ENCODE results near the gene MXRA8.
"Not testable (repeated sequence)": the region's sequence is repeated elsewhere in the genome, so short reads cannot be mapped to it uniquely, and the experiment has no call there.

MXRA8 gene

DNA sequence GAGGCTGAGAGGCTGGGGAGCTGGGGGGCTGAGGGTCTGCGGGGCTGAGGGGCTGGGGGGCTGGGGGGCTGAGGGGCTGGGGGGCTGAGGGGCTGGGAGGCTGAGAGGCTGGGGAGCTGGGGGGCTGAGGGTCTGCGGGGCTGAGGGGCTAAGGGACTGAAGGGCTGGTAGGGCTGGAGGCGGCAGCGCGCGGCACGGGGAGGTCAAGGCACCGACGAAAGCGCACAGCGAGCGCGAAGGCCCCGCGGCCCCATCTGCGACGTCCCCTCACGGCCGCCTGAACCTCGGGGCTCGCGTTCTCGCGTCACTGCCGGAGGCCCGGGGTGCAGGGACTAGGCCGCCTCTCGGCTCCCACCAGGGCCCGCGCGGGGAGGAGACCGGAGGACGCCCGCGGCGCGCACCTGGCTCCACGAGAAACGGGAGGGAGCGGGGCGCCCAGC lies 34.3 kb downstream of the MXRA8 start:
- DNase-seq (ENCODE audit: low spot score), result no peak
- FAIRE-seq, result no peak

DNA sequence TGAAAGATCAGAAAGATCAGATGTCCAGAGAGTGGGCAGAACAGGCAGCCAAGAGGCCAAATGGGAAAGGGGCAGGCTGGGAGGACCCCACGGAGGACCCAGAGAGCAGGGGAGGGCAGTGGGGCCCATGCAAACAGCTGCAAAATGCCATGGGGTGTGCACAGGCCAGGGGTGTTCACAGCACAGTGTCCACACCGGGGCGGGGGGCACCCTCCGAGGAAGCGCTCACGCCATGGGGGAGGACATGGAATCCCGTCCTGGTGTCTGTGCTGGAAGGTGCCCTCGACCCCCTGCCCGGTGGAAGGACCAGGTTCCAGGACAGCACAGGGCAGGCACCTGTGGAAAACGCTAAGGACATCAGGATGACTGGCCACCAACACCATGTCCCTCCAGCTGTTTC lies 35.4 kb downstream of the MXRA8 start:
- FAIRE-seq (no peak), DNase-seq (ENCODE audit: low spot score) (no peak)

DNA sequence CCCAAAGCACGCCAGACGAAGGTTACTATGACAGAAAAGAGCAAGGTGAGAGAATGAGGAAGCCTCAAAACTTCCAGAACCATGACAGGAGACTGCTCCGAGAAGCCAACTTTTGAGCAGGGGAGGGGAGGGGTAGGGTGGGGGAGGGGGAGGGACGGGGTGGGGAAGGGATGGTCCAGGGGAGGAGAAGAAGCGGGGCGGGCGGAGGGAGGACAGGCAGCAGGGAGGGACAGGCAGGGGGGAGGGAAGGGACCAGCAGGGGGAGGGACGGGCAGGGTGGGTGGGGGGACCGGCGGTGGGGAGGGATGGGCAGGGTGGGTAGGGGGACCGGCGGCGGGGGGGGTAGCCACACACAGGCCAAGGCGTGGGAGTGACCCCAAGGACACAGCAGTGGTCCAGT lies 35.9 kb downstream of the MXRA8 start:
- no peak for DNase-seq (ENCODE audit: low spot score)
- no peak for FAIRE-seq

DNA sequence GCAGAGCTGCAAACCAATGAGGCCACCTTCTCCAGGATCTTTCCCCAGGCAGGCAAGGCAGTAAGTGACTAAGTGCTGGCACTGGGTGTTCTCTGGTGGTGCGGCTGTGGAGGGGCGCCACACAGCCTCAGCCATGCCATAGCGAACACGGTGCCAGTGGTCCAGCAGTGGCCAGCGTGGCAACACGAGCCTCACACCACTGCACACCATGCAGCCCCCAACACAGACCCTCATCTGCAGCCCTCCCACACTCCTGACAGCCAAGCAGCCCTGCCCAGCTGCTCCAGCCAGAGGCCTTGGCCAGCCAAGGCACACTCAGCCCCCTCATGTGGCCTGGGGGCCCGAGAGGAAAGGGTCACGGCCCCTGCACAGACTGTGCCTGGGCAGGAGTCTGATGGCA lies 36.9 kb downstream of the MXRA8 start:
- no peak for DNase-seq (ENCODE audit: low spot score)
- no peak for FAIRE-seq

DNA sequence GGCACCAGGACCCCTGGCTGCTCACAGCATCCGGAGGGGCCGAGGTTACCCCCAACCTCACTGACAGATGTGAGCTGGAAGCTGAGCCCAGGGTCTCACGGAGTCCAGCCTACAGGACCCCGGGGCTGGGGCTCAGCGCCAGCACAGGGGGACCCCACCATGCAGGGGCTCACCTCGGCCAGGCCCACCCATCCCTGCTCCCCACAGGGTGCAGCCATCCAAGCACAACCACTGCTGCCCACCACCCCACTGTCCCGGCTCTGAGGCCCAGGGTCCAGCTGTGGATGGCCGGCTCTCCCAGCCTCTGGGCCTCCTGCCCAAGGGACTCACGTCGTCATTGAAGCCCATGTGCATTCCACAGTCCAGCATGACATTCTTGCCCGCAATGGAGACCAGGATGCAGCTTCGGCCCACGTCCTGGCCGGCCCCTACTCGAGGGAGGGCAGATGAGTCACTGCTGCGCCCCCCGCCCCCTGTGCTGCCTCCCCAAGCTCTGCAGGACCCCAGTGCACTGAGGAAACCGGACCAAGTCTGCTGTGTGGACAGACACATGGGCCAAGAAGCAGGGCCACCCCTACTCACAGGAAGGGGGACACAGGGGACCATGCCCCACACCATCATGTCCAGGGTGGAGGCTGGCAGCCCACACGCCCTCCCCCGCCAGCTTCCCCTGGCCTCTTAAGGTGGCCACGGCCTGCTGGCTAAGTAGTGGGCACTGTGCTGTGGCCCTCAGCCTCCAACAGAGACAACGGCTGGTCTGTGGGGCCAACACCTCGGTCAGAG lies 37.5 kb downstream of the MXRA8 start:
- FAIRE-seq (no peak), DNase-seq (ENCODE audit: low spot score) (no peak)

DNA sequence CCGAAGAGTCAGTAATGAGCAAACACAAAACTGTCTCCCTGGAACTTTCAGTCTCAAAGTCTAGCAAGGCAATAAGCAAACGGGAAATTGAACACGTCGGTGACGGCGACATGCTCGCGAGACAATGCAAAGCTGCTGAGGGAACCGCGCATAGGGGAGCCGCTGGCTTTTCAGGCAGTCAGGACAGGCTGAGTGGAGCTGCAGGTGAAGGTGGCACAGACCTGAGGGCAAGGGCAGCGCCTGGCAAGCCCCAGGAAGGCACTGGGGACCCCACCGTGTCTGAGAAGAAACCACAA lies 38.8 kb downstream of the MXRA8 start:
- DNase-seq (ENCODE audit: low spot score), result no peak
- no peak for FAIRE-seq

DNA sequence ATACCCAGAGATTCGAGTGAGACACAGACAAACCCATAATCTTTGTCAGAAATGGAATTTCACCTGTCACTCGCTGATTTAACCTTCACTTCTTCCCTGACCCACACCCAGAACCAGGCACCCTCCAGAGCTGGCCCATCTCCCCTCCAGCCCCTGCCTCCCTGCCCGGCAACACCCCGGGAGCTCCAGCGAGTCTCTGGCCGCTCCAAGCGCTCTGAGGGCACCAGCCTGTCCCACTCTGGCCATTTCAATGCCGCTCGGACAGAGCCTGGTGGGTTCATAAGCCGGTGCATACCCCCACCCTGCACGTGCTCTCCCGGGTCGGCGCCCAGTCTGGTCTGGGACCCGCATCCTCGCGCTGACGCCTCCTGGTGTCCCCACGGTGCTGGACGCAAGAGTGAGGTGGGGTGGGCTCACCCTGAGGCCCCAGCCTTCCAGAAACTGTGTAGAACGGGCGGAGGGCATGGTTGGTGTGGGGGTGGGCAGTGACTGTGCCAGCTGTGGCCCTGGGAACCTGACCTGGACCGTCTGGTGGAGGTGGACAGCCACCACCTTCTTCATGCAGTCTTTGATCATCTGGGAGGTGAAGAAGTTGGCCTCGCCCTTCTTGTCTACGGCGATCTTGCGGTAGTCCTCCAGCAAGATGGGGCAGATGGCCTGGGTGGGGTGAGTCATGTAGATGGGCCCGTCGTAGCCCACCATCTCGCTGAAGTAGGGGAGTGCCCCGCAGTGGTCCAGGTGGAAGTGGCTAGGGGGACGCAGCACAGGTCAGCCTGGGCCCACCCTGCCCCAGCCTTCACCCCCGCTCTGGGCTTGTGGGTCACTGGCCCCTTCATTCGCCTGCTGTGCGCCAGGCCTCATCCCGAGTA lies 39.3 kb downstream of the MXRA8 start:
- FAIRE-seq, result no peak
- no peak for DNase-seq (ENCODE audit: low spot score)

DNA sequence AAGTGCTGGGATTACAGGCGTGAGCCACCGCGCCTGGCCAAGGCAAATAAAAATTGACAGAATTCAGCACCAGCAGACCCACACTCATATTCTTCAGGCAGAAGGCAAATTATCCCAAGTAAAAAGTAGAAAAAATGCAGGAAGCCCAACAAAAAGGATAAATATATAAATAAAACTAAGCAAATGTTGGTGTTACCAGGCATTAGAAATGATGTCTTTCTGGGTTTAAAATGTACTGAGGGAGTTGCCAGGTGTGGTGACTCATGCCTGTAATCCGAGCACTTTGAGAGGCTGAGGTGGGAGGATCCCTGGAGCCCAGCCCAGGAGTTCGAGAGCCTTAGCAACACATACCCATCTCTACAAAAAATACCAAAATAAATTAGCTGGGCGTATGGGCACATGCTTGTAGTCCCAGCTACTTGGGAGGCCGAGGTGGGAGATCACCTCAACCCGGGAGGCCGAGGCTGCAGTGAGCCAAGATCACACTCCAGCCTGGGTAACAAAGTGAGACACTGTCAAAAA lies 40.2 kb downstream of the MXRA8 start:
- FAIRE-seq (no peak), DNase-seq (ENCODE audit: low spot score) (peak; percentile 50)

DNA sequence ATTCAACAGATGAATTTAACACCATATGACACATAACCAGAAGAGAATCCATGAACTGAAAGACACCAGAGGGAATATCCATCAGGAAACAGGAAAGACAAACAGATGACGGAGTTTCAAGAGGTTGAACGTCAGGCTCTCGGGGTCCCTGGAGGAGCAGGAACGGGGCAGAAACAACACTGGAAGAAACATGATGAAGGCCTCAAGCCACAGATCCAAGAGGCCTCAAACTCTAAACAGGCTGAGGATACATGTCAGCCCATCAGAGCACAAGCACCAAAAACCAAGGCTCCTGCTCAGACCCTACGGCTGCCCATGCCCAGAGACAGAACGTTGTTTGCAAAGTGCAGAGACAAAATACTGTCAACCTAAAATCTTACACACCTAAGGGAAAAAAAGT lies 40.9 kb downstream of the MXRA8 start:
- DNase-seq (ENCODE audit: low spot score), result no peak
- FAIRE-seq, result no peak

DNA sequence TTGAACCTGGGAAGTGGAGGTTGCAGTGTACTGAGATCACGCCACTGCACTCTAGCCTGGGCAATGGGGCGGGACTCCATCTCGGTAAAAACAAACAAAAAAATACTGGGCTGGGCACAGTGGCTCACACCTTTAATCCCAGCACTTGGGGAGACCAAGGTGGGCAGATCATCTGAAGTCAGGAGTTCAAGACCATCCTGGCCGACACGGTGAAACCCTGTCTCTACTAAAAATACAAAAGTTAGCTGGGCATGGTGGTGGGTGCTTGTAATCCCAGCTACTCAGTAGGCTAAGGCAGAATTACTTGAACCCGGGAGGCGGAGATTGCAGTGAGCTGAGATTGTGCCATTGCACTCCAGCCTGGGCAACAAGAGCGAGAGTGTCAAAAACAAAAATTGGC lies 42.2 kb downstream of the MXRA8 start:
- FAIRE-seq, result not testable (repeated sequence)

DNA sequence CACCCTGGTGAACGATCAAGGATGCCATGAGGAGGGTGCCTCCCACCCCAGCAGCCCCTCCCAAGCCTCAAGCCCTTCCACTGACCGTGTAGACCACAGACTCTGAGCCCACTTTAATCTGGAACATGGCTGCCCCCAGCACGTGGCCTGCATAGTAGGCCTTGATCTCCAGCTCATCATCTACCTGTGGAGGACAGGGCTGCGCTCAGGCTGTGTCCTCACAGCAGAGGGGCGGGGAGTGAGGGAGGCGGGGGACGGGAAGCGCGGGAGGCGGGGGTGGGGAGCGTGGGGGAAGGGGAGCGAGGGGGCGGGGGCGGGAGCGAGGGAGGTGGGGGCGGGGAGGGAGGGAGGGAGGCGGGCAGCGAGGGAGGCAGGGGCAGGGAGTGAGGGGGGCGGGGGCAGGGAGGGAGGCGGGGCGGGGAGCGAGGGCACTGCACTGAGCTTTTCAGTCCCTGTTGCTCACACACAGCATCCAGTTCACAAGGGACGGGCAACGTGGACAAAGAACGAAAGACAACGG lies 42.9 kb downstream of the MXRA8 start:
- no peak for DNase-seq (ENCODE audit: low spot score)
- FAIRE-seq, result no peak

More for the DNA sequence above, 42.2 kb downstream of the MXRA8 start:
- not testable (repeated sequence) for DNase-seq (ENCODE audit: low spot score)

DNA sequence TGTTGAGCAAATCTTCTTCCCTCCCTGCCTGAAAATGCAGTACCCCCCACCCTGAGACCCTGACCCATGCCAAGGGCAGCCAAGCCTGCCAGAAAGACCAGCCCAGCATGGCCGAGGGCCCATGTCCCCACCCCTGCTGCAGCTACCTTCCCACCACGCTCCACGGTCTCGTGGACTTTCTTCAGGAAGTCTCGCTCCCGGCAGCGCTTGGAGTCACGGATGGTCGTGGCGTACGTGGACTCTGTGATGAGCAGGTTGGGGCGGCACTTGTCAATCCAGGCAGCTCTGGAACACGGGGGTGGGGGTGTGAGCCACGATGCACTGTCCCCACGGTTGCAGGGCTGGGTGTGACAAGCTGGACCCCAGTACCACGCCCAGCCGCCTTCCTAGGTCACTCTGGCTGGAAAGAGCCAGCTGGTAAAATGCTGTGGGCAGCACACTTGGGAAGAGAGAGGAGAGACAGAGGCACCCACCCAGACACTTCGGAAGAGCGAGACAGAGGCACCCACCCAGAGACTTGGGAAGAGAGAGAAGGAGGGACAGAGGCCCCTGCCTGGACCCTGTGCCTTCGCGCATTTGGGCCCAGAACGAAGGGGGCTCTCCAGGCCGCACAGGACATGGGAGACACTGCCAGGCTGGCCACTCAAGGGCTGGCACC lies 43.5 kb downstream of the MXRA8 start:
- DNase-seq (ENCODE audit: low spot score), result no peak
- no peak for FAIRE-seq

DNA sequence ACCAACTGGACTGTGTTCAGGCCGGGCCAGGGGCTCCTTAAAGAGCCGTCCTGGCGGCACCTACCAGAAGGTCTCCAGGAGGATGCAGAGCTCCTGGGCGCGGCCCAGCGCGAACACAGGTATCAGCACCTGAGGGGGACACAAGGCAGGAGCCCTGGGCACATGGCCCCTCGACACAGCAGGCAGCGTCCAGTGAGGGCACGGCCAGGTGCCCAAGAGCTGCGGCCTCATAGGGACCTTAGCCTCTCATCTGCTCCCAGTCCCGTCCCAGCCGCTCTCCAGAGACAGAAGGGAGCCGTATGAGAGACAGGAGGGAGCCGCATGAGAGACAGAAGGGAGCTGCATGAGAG lies 44.1 kb downstream of the MXRA8 start:
- FAIRE-seq (no peak), DNase-seq (ENCODE audit: low spot score) (no peak)

DNA sequence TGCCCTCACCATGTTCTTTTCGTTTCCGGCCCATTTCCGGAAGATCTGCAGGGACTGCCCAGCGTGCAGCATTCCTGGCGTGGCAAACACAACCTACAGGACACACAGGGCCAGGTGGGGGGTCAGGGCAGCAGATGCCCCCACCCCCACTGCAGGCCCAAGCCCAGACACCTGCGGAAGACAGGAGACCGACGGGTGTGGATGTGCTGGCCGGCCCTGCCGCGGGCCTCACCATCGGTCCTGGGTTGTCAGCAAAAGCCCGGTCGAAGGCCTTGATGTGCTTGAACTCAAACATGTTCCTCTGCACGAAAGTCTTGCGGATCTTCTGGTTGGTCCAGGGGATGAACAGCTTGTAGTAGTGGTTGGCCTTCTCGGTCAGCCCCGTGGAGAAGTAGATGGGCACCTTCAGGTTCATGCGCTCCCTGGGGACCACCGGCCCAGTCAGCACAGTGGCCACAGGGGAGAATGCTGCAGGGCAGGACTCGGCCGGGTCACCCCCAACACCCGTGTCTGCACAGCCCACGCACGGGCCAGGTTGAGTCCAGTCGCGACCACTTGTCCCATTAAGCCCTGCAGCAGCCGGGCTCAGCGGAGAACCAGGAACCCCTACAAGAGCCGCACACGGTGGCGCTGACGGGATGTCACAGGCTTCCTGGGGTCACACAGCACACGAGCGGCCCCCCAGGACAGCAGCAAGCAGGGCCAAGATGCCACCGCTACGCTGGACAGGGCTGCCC lies 44.7 kb downstream of the MXRA8 start:
- FAIRE-seq, result no peak

DNA sequence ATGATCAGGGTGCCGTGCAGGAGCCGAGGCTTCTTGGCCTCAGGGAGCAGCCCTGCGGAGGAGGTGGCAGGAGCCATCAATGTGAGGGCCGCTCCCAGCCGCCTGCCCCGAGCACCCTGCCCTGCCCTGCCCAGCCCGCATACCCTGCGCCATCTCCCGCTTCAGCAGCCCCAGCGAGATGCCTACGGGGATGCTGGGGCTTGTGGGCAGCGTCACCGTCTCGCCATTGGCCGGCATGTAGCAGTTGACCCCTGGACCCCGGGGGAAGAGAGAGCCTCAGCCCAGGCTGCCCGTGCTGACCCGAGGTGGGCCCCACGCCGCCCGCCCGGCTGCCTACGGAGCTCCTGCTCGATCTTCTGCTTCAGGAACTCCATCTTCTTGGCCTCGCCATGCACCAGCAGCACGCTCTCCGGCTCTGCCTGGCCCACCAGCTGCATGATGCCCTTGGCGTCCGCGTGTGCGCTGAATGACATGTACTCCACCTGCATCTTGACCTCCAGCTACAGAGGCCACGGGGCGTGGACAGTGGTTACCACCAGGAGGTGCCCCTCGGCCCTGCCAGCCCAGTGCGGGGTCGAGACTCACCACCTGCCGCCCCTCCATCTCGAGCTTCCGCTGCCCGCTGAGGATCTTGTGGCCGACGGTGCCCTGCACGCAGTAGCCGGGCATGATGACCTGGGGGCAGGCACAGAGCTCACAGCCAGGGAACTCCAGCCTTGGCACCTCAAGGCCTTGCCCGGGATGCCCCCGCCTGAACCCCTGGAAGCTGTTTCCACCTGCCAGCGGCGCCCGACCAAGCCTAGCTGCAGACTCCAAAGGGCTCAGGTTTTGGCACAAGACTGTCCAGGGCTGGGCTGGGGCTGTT lies 45.7 kb downstream of the MXRA8 start:
- DNase-seq (ENCODE audit: low spot score), result no peak
- FAIRE-seq, result no peak

More for the DNA sequence above, 44.7 kb downstream of the MXRA8 start:
- no peak for DNase-seq (ENCODE audit: low spot score)

DNA sequence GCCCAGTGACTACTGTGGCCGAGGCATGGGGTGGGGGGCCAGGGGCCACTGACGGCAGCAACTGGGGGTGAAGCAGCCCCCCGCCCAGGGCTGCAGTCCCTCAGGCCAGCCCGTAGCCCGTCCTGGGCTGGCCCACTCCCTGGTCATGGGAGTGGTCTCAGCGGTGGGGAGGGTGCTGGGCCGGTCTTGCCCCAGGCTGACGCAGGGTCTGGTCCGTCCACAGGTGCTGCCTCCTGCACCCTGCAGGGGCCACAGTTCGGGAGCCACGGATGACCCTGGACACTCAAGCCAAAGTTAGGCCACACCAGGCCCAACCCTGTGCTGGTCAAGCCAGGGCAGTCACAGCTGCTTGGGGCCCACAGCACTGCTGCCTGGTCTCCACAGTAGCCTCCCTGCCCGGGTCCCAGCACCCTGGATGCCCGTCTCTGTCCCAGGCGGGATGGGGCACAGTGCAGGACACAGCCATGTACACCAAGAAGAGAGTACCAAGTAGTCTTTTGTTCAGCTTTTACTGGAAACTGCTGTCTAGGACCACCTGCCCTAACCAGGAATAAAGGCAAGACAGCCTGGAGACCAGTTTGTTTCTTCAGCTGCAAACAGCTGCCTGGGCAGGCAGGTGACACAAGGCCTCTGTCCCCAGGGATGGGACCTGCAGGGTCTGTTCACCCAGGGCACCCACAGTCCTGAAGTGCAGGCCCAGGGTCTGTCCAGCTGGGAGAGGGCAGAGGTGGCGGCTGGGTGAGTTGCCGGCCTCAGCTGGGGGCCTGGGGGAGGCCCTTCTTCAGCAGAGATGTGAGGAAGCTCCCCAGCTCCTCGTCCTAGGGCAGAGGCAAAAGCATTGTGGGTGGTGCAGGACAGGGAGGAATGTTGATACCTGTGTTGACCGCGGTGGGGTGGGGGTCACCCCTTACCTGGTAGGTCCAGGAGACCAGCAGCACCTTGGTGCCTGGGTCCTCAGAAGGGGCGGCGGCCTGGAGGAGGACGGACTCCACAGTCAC lies 46.9 kb downstream of the MXRA8 start:
- FAIRE-seq (no peak), DNase-seq (ENCODE audit: low spot score) (no peak)

DNA sequence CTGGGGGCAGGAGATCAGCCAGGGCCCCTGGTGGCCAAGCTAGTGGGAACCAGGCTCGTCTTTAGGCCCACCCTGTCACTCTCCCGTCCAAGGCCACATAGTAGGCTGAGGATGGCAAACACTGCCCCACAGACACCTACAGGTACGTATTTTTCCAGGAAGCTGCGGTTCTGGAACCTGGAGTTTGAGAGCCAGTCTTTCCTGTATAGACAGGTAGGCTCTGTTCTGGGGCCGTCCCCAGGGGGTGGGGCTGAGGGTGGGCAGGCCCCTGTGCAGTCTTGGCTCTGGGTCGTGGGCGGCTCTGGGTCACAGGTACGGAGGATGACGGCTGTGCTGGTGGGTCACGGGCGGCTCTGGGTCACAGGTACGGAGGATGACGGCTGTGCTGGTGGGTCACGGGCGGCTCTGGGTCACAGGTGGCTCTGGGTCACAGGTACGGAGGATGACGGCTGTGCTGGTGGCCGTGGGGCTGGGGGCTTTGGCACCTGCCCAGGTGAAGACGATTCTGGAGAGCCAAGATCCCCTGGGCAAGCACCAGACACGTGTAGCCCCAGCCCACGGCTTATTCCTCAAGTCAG lies 47.8 kb downstream of the MXRA8 start:
- FAIRE-seq (no peak), DNase-seq (ENCODE audit: low spot score) (no peak)

DNA sequence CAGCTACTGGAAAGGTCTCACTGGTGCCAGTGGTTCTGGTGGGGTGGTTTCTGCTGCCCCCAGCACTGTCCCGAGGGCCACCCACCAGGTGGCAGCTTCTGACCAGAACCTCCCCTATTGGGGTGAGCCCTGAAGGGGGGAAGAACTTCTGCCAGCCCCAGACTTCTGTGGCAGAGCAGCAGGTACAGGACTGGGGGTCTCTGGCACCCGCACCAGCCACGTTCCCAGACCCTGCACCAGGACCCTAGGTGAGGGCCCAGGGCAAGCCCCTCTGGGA lies 48.3 kb downstream of the MXRA8 start:
- DNase-seq (ENCODE audit: low spot score) (no peak), FAIRE-seq (no peak)

Data from urothelium cell line (cell line).